Activated CD8-positive, alpha-beta memory T cell treated with anti-CD3 and anti-CD28 coated beads for 24 hours (primary cell): ENCODE measurements around the gene RNF41.

Experiments
- DNase-seq: peaks from one replicate; pipeline ENCODE4 v3.0.0-alpha.2; 2020

Gene RNF41

DNA sequence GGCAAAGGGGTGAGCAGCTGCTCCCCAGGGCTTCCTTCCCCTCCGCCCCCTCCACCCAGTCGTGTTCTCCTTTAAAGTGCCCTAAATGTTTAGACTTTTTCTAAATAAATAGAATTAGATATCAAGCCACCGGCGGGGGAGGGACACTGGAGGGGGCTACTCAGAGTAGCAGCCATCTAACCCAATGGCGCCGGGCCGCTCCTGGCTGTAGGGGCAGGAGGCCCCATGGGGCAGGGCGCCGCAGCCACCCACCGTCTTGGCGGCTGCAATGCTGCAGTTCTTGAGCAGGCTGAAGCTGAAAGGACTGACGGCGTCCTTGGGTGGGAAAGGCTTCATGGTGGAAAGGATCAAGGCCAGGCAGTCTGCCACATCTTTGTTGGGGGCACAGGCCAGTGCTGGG, 21.3 kb upstream of the RNF41 start:
- no peak for DNase-seq

DNA sequence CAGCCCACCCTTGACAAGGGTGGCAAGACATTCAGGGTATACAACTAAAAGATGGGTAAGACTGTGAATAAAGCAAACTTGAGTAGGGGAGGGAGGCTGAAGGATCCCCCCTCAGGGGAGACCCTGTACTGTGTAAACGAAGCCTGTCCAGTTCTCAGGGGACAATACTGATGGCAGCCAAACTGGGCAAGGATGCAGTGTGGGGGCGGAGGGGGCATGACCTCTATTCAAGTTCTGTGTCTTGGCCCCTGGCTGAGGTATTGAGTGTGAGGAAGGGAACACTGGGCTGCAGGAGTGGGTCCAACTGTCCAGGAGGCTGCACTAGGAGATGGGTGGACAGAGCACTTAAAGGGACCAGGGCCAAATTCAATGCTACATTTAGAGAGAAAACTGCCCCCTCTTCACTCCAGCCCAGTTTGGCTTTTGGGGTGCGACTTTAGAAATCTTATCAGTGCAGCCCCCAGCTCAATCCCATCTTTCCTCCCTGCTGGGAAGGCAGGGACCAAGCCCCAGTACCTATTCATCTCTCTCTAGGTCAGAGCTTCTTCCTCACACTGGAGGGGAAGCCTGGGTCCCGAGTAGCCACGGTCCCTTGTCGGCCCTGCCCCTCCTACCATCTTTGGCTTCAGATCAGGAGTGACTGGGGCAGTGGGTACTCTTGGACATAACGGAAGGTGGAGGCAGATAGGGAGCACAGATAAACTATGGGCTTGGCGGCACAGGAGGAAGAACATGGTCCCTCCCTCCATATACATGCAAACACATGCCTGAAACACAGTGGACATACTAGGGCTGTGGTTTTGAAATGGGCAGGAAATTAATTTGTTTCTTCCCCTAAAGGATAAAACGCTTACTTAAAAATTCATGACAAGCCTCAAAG, 19.9 kb upstream of the RNF41 start:
- no peak for DNase-seq

DNA sequence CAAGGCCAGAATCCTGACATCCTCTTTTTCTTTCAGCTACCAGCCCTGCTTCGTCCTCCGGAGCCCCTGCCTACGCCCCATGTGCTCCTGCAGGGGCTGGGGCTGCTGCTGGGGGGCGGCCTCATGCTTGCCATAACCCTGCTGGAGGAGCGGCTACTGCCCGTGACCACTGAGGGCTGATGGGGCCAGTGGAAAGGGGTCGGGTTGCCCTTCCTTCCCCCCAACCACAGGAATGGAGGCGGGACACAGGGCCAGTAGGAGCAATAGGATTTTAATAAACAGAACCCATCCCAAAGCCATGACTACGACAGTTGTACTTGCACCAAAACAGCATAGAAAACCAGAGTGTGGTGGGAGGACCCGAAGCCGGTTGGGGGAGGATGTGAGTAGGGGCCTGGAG, 15.8 kb upstream of the RNF41 start:
- DNase-seq, result no peak

DNA sequence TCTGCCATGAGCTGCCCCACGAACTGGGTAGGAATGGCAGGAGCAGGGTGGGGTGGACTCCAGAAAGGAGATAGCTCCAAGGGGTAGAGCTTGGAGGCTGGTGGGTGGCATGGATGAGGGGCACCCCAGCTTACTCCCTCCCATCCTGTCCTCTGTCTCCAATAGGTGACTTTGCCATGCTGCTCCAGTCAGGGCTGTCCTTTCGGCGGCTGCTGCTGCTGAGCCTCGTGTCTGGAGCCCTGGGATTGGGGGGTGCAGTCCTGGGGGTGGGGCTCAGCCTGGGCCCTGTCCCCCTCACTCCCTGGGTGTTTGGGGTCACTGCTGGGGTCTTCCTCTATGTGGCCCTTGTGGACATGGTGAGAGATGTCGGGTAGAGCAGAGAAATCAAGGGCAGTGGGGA, 15.3 kb upstream of the RNF41 start:
- no peak for DNase-seq

DNA sequence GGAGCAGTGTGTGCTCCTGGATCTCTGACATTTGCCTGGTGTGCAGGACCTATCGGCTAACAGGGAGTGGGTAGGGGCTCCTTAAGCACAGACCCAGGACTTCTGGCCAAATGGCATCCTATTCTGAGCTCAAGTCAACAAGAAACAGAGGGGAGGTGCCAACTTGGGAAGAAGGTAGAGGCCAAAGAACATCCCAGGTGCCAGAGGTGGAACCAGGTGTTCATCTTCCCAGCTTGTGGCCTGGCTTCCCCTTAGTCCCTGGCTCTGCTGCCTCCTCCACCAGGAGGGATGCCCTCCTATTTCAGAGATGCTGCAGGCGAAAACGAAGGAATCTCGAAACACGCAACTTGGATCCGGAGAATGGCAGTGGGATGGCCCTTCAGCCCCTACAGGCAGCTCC, 14.4 kb upstream of the RNF41 start:
- no peak for DNase-seq

DNA sequence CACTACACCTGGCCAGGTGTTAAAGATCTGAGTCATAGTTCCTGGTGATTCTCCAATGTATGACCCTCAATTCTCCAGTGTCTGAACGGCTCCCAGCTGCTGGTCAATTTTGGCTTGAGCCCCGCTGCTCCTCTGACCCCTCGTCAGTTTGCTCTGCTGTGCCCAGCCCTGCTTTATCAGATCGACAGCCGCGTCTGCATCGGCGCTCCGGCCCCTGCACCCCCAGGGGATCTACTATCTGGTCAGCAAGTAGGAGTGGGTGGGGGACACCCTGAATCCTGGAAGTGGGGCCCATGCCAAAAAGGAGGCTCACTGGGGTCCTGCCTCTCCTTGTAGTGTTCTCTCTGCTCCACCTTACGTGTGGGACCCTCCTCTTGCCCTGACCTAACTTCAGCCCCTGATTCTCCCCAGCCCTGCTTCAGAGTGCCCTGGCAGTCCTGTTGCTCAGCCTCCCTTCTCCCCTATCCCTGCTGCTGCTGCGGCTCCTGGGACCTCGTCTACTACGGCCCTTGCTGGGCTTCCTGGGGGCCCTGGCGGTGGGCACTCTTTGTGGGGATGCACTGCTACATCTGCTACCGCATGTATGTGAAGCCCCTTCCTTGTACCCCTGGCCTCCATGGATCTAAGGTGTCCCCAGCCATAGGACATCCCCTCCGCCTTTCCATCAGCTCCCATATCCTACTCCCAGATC, 13.2 kb upstream of the RNF41 start:
- no peak for DNase-seq

DNA sequence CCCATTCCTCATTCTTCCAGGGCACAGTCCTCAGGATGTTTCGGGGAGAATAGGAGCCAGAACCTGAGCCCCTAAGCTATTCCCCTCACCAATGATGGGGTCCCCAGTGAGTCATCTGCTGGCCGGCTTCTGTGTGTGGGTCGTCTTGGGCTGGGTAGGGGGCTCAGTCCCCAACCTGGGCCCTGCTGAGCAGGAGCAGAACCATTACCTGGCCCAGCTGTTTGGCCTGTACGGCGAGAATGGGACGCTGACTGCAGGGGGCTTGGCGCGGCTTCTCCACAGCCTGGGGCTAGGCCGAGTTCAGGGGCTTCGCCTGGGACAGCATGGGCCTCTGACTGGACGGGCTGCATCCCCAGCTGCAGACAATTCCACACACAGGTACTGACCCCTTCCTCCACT, 9.5 kb upstream of the RNF41 start:
- DNase-seq, result no peak

DNA sequence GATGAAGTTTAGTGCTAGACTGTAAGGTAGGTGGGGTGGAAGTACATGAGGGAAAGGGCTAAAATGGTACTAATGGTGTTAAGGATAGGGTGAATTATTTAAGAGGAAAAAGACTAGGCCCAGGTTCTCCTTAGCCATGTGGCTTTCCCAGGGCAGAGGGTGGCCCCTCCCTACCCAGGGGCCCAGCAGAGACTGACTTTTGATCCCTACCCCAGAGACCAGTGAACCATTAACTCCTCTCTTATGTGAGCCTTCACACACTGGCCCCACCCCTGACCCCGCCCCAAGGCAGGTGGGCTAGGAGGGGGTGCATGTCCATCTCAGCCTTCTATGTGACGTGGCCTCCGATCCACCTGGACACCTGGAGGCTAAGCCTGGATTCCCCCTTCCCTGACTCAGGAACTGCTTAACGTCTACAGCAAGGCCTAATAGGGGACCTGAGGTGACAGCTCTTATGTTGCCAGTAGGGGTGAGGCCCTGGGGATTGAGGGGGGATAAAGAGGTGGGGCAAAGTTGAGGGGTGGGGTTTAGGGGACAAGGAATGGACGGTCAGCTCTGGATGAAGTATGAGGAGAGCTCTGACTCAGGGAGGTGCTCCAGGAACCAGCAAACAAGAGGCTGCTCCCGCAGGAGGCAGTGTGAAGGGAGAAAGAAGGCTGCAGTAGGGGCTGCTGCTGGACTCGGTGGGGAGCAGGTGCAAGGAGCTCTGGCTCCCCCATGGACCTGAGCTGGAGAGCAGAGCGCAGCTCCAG, 8.9 kb upstream of the RNF41 start:
- no peak for DNase-seq

DNA sequence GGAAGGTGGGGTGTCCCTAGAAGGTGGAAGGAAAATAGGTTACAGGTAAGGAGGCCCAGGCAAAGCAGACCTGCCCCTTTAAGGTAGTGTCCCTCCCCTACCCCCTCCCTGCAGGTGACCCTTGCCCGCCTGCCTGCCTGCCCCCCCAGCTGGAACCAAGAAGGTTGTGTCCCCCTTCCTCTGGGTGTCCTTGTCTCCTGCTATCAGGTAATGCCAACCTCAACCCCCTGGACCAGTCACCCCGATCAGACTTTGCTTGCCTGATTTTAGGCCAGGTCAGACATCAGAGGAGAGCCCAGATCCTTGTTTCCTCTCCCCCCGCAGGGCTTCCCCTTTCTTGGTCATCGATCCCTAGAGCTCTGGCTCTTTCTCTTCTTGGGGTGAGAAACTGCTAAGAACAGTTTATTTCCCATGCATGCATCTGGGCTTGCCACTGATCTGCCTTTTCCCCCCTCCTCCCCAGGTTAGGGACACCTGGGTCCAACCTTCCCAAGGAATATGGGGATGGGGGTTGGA, 8.3 kb upstream of the RNF41 start, which contains the start of gene SLC39A5:
Gene SLC39A5 (plus strand): TSS at position 136 of the 516 bp plus-strand sequence. CDS start 1,224 bp downstream, outside the sequence.
- DNase-seq, result no peak

DNA sequence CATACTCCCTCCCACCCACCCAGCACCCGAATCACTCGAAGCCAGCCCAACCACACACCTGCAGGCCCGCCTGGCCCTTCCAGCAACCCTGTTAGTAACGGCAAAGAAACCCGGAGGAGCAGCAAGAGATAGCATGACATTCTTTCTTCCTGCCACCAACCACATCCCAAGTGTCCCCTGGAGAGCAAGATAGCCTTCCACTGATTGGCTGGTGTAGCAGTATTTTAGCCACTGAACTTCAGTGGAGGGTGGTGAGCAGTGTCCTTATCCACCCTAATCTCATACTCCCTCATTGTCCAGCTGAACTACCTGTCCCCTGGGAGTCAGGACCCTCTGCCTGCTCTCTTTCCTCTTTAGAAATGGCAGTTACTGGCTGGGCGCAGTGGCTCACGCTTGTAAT, 7.4 kb upstream of the RNF41 start:
- DNase-seq, result no peak

DNA sequence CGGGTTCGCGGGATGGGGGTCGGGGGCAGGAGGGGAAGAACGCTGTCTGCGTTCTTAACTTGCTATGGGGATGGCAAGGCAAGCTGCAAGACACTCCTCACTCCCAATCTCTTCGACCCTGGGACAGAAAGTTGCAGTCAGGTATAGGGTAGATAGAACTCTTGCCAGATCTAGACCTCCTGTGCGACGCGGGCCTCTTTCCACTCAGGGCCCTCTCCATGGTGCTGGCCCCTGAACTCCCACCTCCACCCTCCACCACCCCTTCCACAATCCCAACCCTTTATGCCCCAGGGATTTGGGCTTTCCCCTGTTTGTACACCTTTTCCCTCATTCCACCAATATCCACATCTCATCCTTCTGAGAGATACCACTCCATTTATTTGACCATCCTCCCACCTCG, 3.2 kb upstream of the RNF41 start:
- no peak for DNase-seq

DNA sequence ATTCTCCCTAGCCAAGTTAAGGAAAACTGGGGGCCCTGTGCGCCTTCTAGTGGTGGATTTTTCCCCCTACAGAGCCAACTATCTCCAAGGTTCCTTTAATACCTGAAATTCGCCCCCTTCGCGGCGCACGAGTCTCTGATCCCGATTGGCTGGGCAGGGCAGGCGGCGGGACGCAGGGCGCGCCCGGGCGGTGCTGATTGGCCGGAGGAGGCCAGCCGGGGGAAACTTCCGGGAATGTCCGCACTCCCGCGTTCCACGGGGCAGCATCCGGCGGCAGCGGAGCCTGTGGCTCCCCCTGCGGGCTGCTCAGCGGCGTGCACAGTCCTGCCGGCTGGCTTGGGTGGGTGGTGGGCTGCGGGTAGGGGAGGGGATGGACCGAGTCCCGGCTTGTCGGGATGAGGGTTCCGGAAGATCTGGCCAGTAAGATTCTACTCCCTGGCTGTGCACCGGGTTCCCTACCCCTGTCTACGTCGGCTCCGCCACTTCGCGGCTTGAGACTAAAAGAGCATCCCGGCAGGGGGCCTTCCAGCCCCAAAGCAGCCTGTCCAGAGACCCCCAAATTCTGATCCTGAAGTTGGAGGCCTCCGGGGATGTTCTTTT, 2.5 kb upstream of the RNF41 start, which contains the start of gene NABP2:
Gene NABP2 (plus strand): TSS at position 241 of the 600 bp plus-strand sequence. CDS start 515 bp downstream, outside the sequence.
- peak; percentile 96 for DNase-seq

DNA sequence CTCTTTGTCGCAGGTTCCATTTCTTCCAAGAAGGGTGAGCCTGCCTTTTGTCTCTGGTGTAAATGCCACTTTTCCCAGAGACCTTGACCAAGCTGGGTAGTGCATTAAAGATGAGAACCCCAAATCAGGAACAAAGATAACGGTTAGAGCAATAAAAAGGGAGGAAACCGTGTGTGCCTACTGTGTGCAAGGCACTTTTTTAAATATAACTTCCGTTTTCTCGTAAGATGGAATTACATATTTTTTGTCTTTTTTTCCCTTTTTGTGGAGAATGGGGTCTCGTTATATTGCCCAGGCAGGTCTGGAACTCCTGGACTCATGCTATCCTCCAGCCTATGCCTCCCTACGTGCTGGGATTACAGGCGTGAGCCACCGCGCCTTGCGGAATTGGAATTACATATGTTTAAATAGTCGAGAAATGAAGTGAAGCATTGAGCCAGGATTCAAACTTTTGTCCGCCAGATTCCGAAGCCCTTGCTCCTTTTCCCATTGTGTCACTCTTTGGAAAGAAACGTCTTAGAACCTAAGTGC, 1.9 kb upstream of the RNF41 start:
- no peak for DNase-seq

DNA sequence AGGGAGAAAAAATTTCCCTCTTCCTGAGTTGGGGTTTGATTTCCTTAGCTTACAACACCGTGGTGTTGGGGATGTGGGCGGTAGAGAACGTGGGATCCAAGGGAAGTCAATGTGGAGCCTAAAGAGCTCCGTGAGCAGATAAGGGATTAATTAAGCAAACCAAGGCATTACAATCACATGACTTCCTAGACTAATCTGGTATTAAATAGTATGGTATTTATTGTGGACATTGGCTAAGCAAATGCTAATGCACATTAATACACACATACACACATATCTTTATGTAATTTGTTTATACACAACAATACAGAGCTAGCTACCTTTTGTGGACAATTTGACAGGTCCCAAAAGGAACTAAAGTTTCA, 791 bp upstream of the RNF41 start:
- no peak for DNase-seq

DNA sequence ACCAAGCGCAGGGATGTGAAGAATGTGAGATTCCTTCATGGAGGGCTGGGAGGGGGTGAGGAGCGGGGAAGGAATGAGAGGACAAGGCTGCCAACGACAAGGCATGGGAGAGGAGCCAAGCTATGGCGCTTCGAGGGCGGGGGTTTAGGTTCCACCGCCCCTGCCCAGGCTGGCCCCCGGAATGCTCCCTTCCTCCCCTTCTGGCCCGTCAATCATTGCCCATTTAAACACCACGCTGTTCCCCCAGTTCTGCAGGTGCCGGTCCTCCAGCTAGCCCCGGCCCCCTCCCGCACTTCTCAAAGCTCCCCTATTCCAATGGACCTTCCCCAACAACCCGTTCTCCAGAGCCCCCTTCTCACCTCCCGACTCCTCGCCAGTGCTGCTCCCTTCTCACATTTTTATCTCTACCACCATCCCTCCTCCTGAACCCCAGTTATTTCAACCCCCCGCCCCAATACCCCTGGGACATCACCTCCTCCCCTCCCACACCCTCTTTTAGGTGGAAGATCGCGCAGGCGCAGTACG, 428 bp downstream of the RNF41 start:
- DNase-seq, result no peak

DNA sequence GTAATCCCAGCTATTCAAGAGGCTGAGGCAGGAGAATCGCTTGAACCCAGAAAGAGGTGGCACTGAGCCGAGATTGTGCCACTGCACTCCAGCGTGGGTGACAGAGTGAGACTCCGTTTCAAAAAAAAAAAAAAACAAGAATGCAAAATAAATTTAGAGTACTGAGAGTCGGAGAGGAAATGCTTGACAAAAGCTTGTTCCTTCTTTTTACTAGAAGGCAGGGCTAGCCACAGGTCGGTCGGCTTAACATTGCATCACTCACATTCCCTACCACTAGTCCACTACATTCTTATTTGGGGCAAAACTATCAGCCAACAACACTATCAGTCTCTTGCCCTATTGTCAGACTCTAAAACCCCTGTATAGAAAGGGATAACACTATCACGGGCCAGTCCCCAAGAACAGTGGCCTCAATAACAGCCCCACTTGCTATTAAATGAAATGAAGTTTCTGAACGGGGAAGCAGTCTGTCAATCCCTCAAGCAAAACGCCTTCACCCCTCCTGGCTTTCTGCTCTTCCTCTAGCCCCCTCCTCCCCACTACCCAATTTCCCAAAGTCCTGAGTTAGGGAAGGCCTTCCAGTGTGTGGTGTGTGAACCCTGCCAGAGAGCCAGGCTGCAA, 1.0 kb downstream of the RNF41 start:
- DNase-seq, result no peak

DNA sequence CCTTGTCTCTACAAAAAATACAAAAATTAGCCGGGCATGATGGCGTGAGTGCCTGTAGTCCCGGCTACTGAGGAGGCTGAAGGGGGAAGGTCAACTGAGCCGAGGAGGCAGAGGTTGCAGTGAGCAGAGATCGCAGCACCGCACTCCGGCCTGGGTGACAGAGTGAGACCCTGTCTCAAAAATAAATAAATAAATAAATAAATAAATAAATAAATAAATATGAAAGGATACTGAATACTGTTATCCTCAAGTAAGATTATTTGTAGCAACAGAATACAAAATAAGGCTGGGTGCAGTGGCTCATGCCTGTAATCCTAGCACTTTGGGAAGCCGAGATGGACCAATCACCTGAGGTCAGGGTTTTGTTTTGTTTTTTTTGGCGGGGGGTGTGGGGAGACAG, 1.9 kb downstream of the RNF41 start:
- no peak for DNase-seq

DNA sequence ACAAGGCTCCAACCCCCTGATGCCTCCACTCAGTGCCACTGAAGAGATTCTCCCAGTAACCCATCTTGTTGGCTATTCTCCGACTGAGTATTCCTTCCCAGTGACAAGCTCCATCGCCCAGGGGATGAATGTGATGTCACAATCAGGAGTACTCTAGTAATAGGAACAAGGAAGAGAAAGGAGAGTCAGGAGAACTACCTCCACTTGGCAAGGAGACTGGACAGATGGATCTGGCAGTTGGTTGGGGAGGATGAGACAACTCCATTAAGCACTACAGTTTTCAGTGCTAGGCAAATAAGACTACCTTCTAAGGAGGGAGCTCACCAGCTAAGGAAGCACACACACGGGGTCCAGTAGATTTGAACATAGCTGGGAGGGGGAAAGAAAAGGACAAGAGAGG, 5.3 kb downstream of the RNF41 start:
- DNase-seq, result no peak

DNA sequence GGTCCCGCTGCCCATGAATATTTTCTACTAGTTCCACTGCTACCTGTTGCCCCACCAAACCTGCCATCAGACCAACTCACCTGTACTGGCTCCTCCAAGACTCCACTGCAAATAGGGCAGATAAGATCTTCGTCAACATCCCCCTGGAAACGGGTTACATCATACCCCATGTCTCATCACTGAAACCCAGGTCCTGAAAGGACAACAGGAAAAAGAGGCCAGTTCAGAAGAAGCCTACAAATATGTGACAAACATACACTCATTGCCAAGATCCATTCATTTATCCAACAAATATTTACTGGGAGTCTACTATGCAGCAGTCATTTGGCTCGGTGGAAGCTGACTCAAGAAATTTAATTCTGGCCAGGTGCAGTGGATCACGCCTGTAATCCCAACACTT, 7.8 kb downstream of the RNF41 start:
- no peak for DNase-seq

DNA sequence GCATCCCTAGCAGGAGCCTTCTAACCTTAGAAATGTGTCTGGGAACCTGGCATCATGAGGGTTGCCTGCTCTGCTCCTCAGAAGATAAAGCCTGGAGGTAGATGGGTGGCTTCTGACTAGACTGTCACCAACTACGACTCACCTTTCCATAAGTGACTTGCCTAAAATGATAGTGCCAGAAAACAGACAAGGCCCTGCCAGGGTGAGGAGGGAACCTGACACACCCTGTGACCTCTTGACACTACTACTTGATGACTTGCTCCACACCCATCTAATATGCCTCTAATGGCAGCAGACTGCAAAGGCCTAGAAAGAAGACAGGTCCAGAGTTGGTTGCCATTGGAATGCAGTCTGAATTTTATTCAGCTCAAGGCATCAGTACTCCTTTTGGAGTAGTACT, 9.4 kb downstream of the RNF41 start:
- DNase-seq, result no peak

DNA sequence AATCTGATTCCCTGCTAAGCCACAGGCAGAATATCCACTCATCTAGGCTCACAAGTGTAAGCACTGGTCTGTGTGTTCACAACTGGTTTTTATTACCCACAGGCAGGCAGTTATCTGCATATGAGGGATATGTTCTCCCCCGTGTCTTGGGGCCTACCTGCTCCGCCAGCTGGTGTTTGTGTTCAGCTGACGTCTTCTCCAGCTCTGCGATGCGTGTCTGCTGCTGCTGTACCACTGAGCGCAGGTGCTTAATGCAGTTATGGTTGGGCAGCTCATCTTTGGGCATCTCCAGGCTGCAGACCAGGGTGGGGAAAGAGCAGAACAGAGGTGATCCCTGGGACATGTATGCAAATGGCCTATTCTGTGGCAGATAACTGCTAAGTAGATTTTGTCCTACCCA, 13.7 kb downstream of the RNF41 start:
- no peak for DNase-seq
